Naive thymus-derived CD4-positive, alpha-beta T cell (primary cell): ENCODE measurements around the gene PIAS3. TPM values are rescaled to one million over a fixed set of nuclear protein-coding genes. Genes with fewer than 3 reads are reported as not detected.
"Not testable (repeated sequence)": the region's sequence is repeated elsewhere in the genome, so short reads cannot be mapped to it uniquely, and the experiment has no call there.

Source experiments
- ATAC-seq: fragments of 150-1000 bp; cut with Tn5 transposase; 2 replicates; pipeline ENCODE4 v1.10.0; 2021; ENCODE audit warnings: mild to moderate bottlenecking, moderate library complexity
- CTCF ChIA-PET: fragments of 350-600 bp; sonication (Branson Sonifier 250); formaldehyde crosslinking; loops from one replicate; lab custom pipeline; 2021; ENCODE audit warnings: antibody characterized with exemption; lab: Charles Lee
- POLR2A ChIA-PET: fragments of 350-600 bp; sonication (Branson Sonifier 250); formaldehyde crosslinking; loops from one replicate; lab custom pipeline; 2021; ENCODE audit warnings: antibody characterized with exemption, inconsistent platforms; lab: Charles Lee
- DNase-seq, 9 donors: peaks; one replicate each; pipeline versions ENCODE4 v3.0.0 to v3.0.0-alpha.2; 2020 to 2022; ENCODE audit warnings: mixed read lengths in 1 of 9
- H3K27ac ChIP-seq: one replicate; pipeline ENCODE4 v1.7.0; 2013; ENCODE audit warnings: mild to moderate bottlenecking, low read depth, low read length, moderate library complexity
- H3K27me3 ChIP-seq, 2 donors: one replicate each; pipeline ENCODE4 v1.7.0; 2013; ENCODE audit warnings: low read length in 2 of 2, mild to moderate bottlenecking in 2 of 2, moderate library complexity in 2 of 2; ENCODE audit not compliant: control insufficient read depth in 2 of 2, insufficient read depth in 2 of 2
- H3K36me3 ChIP-seq, 3 experiments: 1 replicate in 2 of 3; 2 replicates in 1 of 3; pipeline ENCODE4 v1.7.0; 2013; ENCODE audit warnings: low read length in 3 of 3, mild to moderate bottlenecking in 3 of 3, moderate library complexity in 1 of 3; ENCODE audit not compliant: insufficient read depth in 3 of 3, control insufficient read depth in 2 of 3
- H3K4me1 ChIP-seq, 2 donors: one replicate each; pipeline ENCODE4 v1.7.0; 2013; ENCODE audit warnings: low read length in 2 of 2, mild to moderate bottlenecking in 2 of 2, moderate library complexity in 1 of 2; ENCODE audit not compliant: control insufficient read depth in 2 of 2, insufficient read depth in 2 of 2
- H3K4me3 ChIP-seq: 2 replicates; pipeline ENCODE4 v1.7.0; 2013; ENCODE audit warnings: mild to moderate bottlenecking, low read length
- H3K9me3 ChIP-seq, 3 experiments: 1 replicate in 2 of 3; 2 replicates in 1 of 3; pipeline ENCODE4 v1.7.0; 2013; ENCODE audit warnings: low read length in 3 of 3; ENCODE audit not compliant: control insufficient read depth in 2 of 3
- H3K27ac Mint-ChIP-seq, 9 donors: one replicate each; pipeline ENCODE4 v1.8.0; 2020 to 2022; ENCODE audit warnings: mixed read lengths in 9 of 9, mild to moderate bottlenecking in 8 of 9, moderate library complexity in 5 of 9, inconsistent platforms in 2 of 9
- H3K27me3 Mint-ChIP-seq, 5 donors: one replicate each; pipeline ENCODE4 v1.8.0; 2021 to 2022; ENCODE audit warnings: mixed read lengths in 5 of 5, mild to moderate bottlenecking in 1 of 5
- H3K36me3 Mint-ChIP-seq, 5 donors: one replicate each; pipeline ENCODE4 v1.8.0; 2020 to 2022; ENCODE audit warnings: mixed read lengths in 5 of 5, mild to moderate bottlenecking in 3 of 5, inconsistent platforms in 1 of 5
- H3K4me1 Mint-ChIP-seq, 7 donors: one replicate each; pipeline ENCODE4 v1.8.0; 2020 to 2022; ENCODE audit warnings: mixed read lengths in 7 of 7, mild to moderate bottlenecking in 3 of 7, inconsistent platforms in 1 of 7
- H3K4me3 Mint-ChIP-seq, 10 donors: one replicate each; pipeline ENCODE4 v1.8.0; 2020 to 2022; ENCODE audit warnings: mild to moderate bottlenecking in 10 of 10, mixed read lengths in 10 of 10, moderate library complexity in 6 of 10, inconsistent platforms in 2 of 10
- H3K9me3 Mint-ChIP-seq, 11 donors: one replicate each; pipeline ENCODE4 v1.8.0; 2020 to 2022; ENCODE audit warnings: mixed read lengths in 11 of 11, mild to moderate bottlenecking in 4 of 11, inconsistent platforms in 1 of 11, moderate library complexity in 1 of 11
- intact Hi-C, 2 donors: fragments of 100-400 bp; cut with micrococcal nuclease; formaldehyde crosslinking; loops; one replicate each; pipeline ENCODE4 v1.15.1; 2023
- polyA plus RNA-seq, 2 donors: library from polyadenylated mRNA; unstranded; fragments of 300-500 nt; fragmentation: Illumina TruSeq; gene quantifications; one replicate each; pipeline ENCODE4 v1.2.3, GENCODE V29; 2021
- total RNA-seq, 6 experiments: library from RNA in 5 of 6; stranded (reverse) in 5 of 6; gene quantifications; 1 replicate in 5 of 6; 2 replicates in 1 of 6; pipeline ENCODE4 v1.2.3 and lab custom pipeline; 2021 to 2026

PIAS3 gene
- total and polyA plus RNA-seq, 7 experiments from 2014 or later: 6.7 to 28.3 (median 22.0) TPM

DNA sequence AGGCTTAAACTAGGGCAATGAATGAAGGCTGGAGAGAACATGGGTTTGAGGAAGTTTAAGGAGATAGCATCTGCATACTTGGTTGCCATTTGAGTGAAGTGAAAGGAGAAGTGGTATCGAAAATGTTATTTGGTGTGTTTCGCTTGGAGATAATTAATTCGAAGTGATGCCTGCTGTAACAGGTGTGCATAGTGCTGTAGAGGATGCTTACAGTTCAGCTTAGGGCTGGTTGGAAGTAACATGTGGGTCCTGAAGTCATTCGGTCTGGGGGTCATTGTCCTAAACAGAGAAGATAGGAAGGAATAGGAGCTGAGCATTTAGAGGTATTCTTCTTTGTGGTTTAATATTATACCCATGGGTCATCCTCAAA is 13.8 kb downstream of the PIAS3 start:
- Mint-ChIP-seq H3K27me3 (no peaks in the 10 kb centered on the region), H3K4me1 (peaks cover 6 to 17% (median 11%) of the 10 kb centered on the region in 7 donors), H3K27ac (no peak overlapping the region), H3K36me3 (peaks cover 4 to 23% (median 9%) of the 10 kb centered on the region in 5 donors), H3K4me3 (no peak overlapping the region), H3K9me3 (no peaks in the 10 kb centered on the region)
- Histone ChIP-seq H3K4me3 (peak overlapping the region; percentile 86), H3K27me3 (no peaks in the 10 kb centered on the region), H3K27ac (peak overlapping the region; percentile 69), H3K36me3 (peaks cover 0 to 37% (median 8%) of the 10 kb centered on the region in 3 experiments), H3K4me1 (peaks cover 10 to 15% of the 10 kb centered on the region in 2 donors), H3K9me3 (no peaks in the 10 kb centered on the region)
- CTCF ChIA-PET: interaction anchor here (0.6 to 5.8 kb wide), 28 partner anchors 9 to 193 kb away, joined by 3 to 81 read pairs (median 4); partner anchors contain the start of genes ANKRD34A, ITGA10, PEX11B and PIAS3
- intact Hi-C loops: loop anchor here (1.0 to 2.0 kb wide), 9 partner anchors 13 to 168 kb away; partner anchors contain the start of genes ITGA10 (in 2 of the 2), PEX11B (in 1 of the 2) and PIAS3 (in 1 of the 2)
- no peak for DNase-seq
- peak; percentile 63 for ATAC-seq
- POLR2A ChIA-PET: interaction anchor here (0.7 to 4.7 kb wide), 15 partner anchors 14 to 174 kb away, joined by 3 to 49 read pairs (median 5); partner anchors contain the start of genes ANKRD34A, LIX1L, PIAS3 and POLR3C

DNA sequence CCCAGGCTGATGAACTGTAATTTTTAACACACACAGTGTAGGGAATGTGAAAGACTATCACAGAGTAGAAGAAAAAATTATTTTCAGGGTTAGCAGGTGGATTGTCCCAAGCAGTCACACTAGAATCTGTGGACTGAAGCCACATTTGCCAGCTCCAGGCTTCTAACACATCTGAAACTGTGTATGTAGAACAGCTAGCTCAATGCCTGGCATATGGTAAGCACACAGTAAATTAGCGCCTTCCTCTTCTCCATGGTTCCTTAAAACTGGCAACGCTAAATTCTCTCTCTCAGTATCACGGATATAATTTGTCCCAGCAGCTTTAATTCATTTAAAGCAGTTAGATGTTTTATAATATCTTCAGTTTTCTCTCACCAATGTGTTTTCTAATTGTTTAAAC is 15.8 kb downstream of the PIAS3 start:
- POLR2A ChIA-PET: interaction anchor here (1.0 to 3.3 kb wide), 2 partner anchors 17 to 84 kb away, joined by 4 to 16 read pairs; partner anchors contain the start of gene RBM8A

GRCh38 chr1:145837656-145838055 is 21.2 kb downstream of the PIAS3 start:
- Histone ChIP-seq H3K9me3 (no peaks in the 10 kb centered on the region), H3K27ac (no peak overlapping the region), H3K4me1 (no peaks in the 10 kb centered on the region), H3K27me3 (no peaks in the 10 kb centered on the region), H3K4me3 (no peak overlapping the region), H3K36me3 (peaks cover 16 to 99% (median 23%) of the 10 kb centered on the region in 3 experiments)
- H3K4me3 Mint-ChIP-seq: no peak overlapping the region
- no peaks in the 10 kb centered on the region for H3K4me1 Mint-ChIP-seq
- ChIA-PET CTCF (no interaction called here), POLR2A (interaction anchor here (2.1 kb wide), 1 partner anchor 14 kb away, joined by 7 read pairs; the partner anchor contains the start of genes POLR3C and RNF115)
- intact Hi-C loops: no loop called here
- no peak overlapping the region for H3K27ac Mint-ChIP-seq
- H3K27me3 Mint-ChIP-seq: no peaks in the 10 kb centered on the region
- DNase-seq (no peak), ATAC-seq (no peak)
- no peaks in the 10 kb centered on the region for H3K9me3 Mint-ChIP-seq
- H3K36me3 Mint-ChIP-seq: peaks cover 4 to 56% (median 20%) of the 10 kb centered on the region in 5 donors

More for the DNA sequence above, 15.8 kb downstream of the PIAS3 start:
- peaks cover 4 to 46% (median 16%) of the 10 kb centered on the region in 3 experiments for H3K36me3 ChIP-seq
- no peaks in the 10 kb centered on the region for H3K9me3 ChIP-seq
- no peak for DNase-seq
- intact Hi-C loops: no loop called here
- no peak overlapping the region for H3K27ac ChIP-seq
- no peaks in the 10 kb centered on the region for H3K27me3 ChIP-seq
- Mint-ChIP-seq H3K4me1 (peaks cover 5 to 7% (median 6%) of the 10 kb centered on the region in 7 donors), H3K4me3 (no peak overlapping the region), H3K9me3 (no peaks in the 10 kb centered on the region), H3K36me3 (peaks cover 4 to 31% (median 9%) of the 10 kb centered on the region in 5 donors), H3K27me3 (no peaks in the 10 kb centered on the region), H3K27ac (no peak overlapping the region)
- no peak for ATAC-seq
- CTCF ChIA-PET: interaction anchor here (0.6 to 5.8 kb wide), 3 partner anchors 15 to 169 kb away, joined by 5 to 81 read pairs (median 6); partner anchors contain the start of gene PIAS3
- H3K4me3 ChIP-seq: no peak overlapping the region
- H3K4me1 ChIP-seq: peaks cover 10 to 15% of the 10 kb centered on the region in 2 donors

- Mint-ChIP-seq H3K36me3 (peaks cover 31 to 65% (median 52%) of the 10 kb centered on the region in 5 donors), H3K4me1 (peaks cover 11 to 29% (median 21%) of the 10 kb centered on the region in 7 donors), H3K27ac (peak overlapping the region in 2 of 9 donors; percentile 22 to 46)
- DNase-seq, H3K9me3 Mint-ChIP-seq, H3K27me3 ChIP-seq, H3K9me3 ChIP-seq, H3K4me1 ChIP-seq, H3K4me3 Mint-ChIP-seq, H3K4me3 ChIP-seq, intact Hi-C loops, CTCF ChIA-PET, ATAC-seq, H3K27ac ChIP-seq, H3K27me3 Mint-ChIP-seq: not testable (repeated sequence)
- H3K36me3 ChIP-seq: peaks cover 25 to 94% (median 33%) of the 10 kb centered on the region in 3 experiments
- POLR2A ChIA-PET: interaction anchor here (0.6 kb wide), 1 partner anchor 207 kb away, joined by 3 read pairs; no protein-coding TSS in a partner anchor
These were observed 28.1 kb downstream of the PIAS3 start for GRCh38 chr1:145830810-145831209.

- no peak overlapping the region for H3K4me3 ChIP-seq
- ChIA-PET CTCF (interaction anchor here (0.9 to 1.1 kb wide), 2 partner anchors 17 to 204 kb away, joined by 5 to 7 read pairs; partner anchors contain the start of gene NUDT17), POLR2A (interaction anchor here (0.7 to 1.3 kb wide), 3 partner anchors 17 to 91 kb away, joined by 3 read pairs; partner anchors contain the start of gene NUDT17)
- Mint-ChIP-seq H3K4me3 (no peak overlapping the region), H3K9me3 (no peaks in the 10 kb centered on the region), H3K27ac (peak overlapping the region in 5 of 9 donors; percentile 7 to 56 (median 36)), H3K4me1 (peaks cover 24 to 38% (median 36%) of the 10 kb centered on the region in 7 donors), H3K27me3 (no peaks in the 10 kb centered on the region), H3K36me3 (peaks cover 31 to 61% (median 51%) of the 10 kb centered on the region in 5 donors)
- no peak for DNase-seq
- H3K27ac ChIP-seq: no peak overlapping the region
- H3K27me3 ChIP-seq: no peaks in the 10 kb centered on the region
- no peaks in the 10 kb centered on the region for H3K9me3 ChIP-seq
- peaks cover 25 to 76% (median 33%) of the 10 kb centered on the region in 3 experiments for H3K36me3 ChIP-seq
- intact Hi-C loops: loop anchor here (2.0 to 10.0 kb wide), 2 partner anchors 16 to 54 kb away; partner anchors contain the start of gene NUDT17 (in 1 of the 2)
- no peak for ATAC-seq
- peaks cover 10 to 14% of the 10 kb centered on the region in 2 donors for H3K4me1 ChIP-seq
These were observed 30.4 kb downstream of the PIAS3 start for GRCh38 chr1:145828367-145829026.

DNA sequence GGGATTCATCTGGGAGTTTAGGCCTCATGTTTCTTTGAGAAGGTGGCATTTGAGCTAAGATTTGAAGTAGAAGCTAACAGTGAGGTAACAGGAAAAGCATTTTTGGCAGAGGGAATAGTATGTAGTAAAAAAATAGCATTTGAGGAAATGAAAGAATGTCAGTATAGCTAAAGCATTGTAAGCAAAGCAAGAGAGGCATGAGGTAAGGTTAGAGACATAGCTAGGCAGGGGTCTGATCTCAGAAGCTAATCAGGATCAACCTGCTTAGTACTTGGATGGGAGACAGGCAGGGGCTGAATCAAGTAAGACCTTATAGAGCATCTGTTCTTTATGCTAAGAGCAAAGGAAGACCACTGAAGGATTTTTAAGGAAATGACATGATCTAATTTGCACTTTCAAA is 30.9 kb downstream of the PIAS3 start:
- Histone ChIP-seq H3K9me3 (no peaks in the 10 kb centered on the region), H3K36me3 (peaks cover 25 to 70% (median 33%) of the 10 kb centered on the region in 3 experiments), H3K27ac (no peak overlapping the region), H3K4me1 (peaks cover 10 to 14% of the 10 kb centered on the region in 2 donors), H3K4me3 (no peak overlapping the region), H3K27me3 (no peaks in the 10 kb centered on the region)
- Mint-ChIP-seq H3K27me3 (no peaks in the 10 kb centered on the region), H3K27ac (peak overlapping the region in 5 of 9 donors; percentile 2 to 51 (median 28)), H3K36me3 (peaks cover 31 to 56% (median 47%) of the 10 kb centered on the region in 5 donors), H3K4me3 (no peak overlapping the region), H3K9me3 (no peaks in the 10 kb centered on the region), H3K4me1 (peaks cover 24 to 38% (median 36%) of the 10 kb centered on the region in 7 donors)
- intact Hi-C loops: loop anchor here (2.0 to 10.0 kb wide), 2 partner anchors 17 to 53 kb away; partner anchors contain the start of gene NUDT17 (in 1 of the 2)
- ChIA-PET CTCF (interaction anchor here (0.9 to 1.1 kb wide), 2 partner anchors 18 to 204 kb away, joined by 5 to 7 read pairs; partner anchors contain the start of gene NUDT17), POLR2A (interaction anchor here (0.7 to 1.3 kb wide), 2 partner anchors 32 to 92 kb away, joined by 3 read pairs; no protein-coding TSS in a partner anchor)
- no peak for ATAC-seq
- DNase-seq: no peak
